Measurements from ENCODE around the gene INPP4B.

DNA sequence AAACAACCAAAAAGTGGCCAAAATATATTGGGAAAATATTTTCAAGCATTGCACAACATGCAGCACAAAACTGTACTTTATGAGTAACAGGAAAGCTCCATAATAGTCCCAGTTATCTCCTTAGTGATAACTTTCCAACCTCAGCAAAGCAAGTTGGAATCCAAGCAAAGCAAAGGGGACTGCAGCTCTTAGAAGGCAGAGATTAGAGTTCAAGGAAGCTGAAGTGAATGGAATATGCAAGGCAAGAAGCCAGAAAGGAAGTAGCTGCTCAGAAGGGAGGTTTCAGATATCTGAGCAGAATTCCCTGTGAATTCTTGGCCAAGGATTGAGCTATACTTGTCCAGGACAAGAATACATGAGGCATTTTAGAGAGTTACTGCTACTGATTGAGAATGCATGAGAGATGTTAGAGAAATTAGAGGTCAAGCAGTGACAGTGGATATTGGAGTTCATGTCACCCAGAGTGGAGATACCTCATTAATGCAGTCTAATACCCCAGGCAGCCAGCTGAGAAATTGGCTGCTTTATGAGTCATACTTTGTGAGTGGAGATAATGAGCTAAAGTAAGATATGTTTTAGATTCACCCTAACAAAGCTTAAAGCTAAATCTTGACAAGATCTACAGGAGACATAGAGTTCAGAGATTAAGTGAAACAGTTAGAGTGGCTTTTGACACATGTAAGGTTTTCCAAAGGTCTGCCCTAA lies 102.8 kb downstream of the INPP4B start:
- TF ChIP-seq CTCF (IDR thresholded peaks at IDR 0.05) = no peak
- TF ChIP-seq POLR2A (IDR thresholded peaks at IDR 0.05) = no peak

All from testis (tissue), 2 donors.